Ectodermal cell (in vitro differentiated cells): ENCODE results near the gene ADPRHL1.
A peak's percentile ranks its signal among the peaks of the same experiment; 100 is the strongest.

Source experiments
- H3K27ac ChIP-seq: 2 replicates; pipeline ENCODE4 v1.7.0; 2013; ENCODE audit warnings: mild to moderate bottlenecking, low read depth, low read length; ENCODE audit not compliant: insufficient read depth, poor library complexity, severe bottlenecking
- H3K27me3 ChIP-seq: 2 replicates; pipeline ENCODE4 v1.7.0; 2013; ENCODE audit warnings: mild to moderate bottlenecking, low read length; ENCODE audit not compliant: insufficient read depth, control insufficient read depth, poor library complexity, severe bottlenecking
- H3K36me3 ChIP-seq: one replicate; pipeline ENCODE4 v1.7.0; 2013; ENCODE audit warnings: low read length; ENCODE audit not compliant: control insufficient read depth, insufficient read depth
- H3K4me1 ChIP-seq: one replicate; pipeline ENCODE4 v1.7.0; 2013; ENCODE audit warnings: low read length; ENCODE audit not compliant: control insufficient read depth, insufficient read depth
- H3K4me3 ChIP-seq: 2 replicates; pipeline ENCODE4 v1.7.0; 2013; ENCODE audit warnings: low read depth, low read length, control low read depth; ENCODE audit not compliant: insufficient read depth
- H3K9me3 ChIP-seq: 2 replicates; pipeline ENCODE4 v1.7.0; 2013; ENCODE audit warnings: mild to moderate bottlenecking, low read length, moderate library complexity; ENCODE audit not compliant: control insufficient read depth
- WGBS, 2 experiments: methylation state at CpG; one replicate each; pipeline ENCODE4 v1.1.7; 2013; ENCODE audit warnings: missing lambda C conversion rate in 2 of 2; 5-methylcytosine and 5-hydroxymethylcytosine counted together

The ADPRHL1 gene

GRCh38 chr13:113426591-113426986 is 26.7 kb downstream of the ADPRHL1 start:
- WGBS, 2 experiments = 93% methylated on average over 15 of the region's 15 CpGs
- Histone ChIP-seq H3K4me3 (no peak overlapping the region), H3K27me3 (no peaks in the 10 kb centered on the region), H3K27ac (no peak overlapping the region), H3K4me1 (no peaks in the 10 kb centered on the region), H3K36me3 (no peaks in the 10 kb centered on the region), H3K9me3 (no peaks in the 10 kb centered on the region)

GRCh38 chr13:113425941-113426590 is 27.2 kb downstream of the ADPRHL1 start:
- Histone ChIP-seq H3K4me3 (no peak overlapping the region), H3K4me1 (no peaks in the 10 kb centered on the region), H3K9me3 (no peaks in the 10 kb centered on the region), H3K27ac (no peak overlapping the region), H3K27me3 (no peaks in the 10 kb centered on the region), H3K36me3 (no peaks in the 10 kb centered on the region)
- WGBS, 2 experiments = 93 to 94% methylated on average over 22 of the region's 22 CpGs

- WGBS, 2 experiments = 92 to 94% methylated on average over 11 of the region's 11 CpGs
- no peaks in the 10 kb centered on the region for H3K27me3 ChIP-seq
- H3K4me3 ChIP-seq = no peak overlapping the region
- no peaks in the 10 kb centered on the region for H3K9me3 ChIP-seq
- H3K4me1 ChIP-seq = no peaks in the 10 kb centered on the region
- no peak overlapping the region for H3K27ac ChIP-seq
- no peaks in the 10 kb centered on the region for H3K36me3 ChIP-seq
Observed at GRCh38 chr13:113423520-113424163, 29.6 kb downstream of the ADPRHL1 start.

- H3K4me3 ChIP-seq = no peak overlapping the region
- no peak overlapping the region for H3K27ac ChIP-seq
- no peaks in the 10 kb centered on the region for H3K9me3 ChIP-seq
- WGBS, 2 experiments = 92 to 93% methylated on average over 26 of the region's 26 CpGs
- no peaks in the 10 kb centered on the region for H3K27me3 ChIP-seq
- no peaks in the 10 kb centered on the region for H3K36me3 ChIP-seq
- H3K4me1 ChIP-seq = peaks cover 5% of the 10 kb centered on the region
Observed at GRCh38 chr13:113422807-113423519, 30.3 kb downstream of the ADPRHL1 start.

- Histone ChIP-seq H3K9me3 (no peaks in the 10 kb centered on the region), H3K4me1 (peaks cover 6% of the 10 kb centered on the region), H3K4me3 (no peak overlapping the region), H3K36me3 (no peaks in the 10 kb centered on the region), H3K27ac (peak overlapping the region; percentile 44), H3K27me3 (no peaks in the 10 kb centered on the region)
- WGBS, 2 experiments = 86 to 88% methylated on average over 15 of the region's 15 CpGs
Observed at GRCh38 chr13:113421673-113422270, 31.5 kb downstream of the ADPRHL1 start.

- H3K27me3 ChIP-seq = no peaks in the 10 kb centered on the region
- WGBS, 2 experiments = 82 to 84% methylated on average over 19 to 31 of the region's 38 CpGs
- H3K4me3 ChIP-seq = no peak overlapping the region
- no peaks in the 10 kb centered on the region for H3K9me3 ChIP-seq
- no peak overlapping the region for H3K27ac ChIP-seq
- no peaks in the 10 kb centered on the region for H3K36me3 ChIP-seq
- H3K4me1 ChIP-seq = peaks cover 6% of the 10 kb centered on the region
Observed at GRCh38 chr13:113420833-113421600, 32.3 kb downstream of the ADPRHL1 start.

GRCh38 chr13:113420232-113420631 is 33.1 kb downstream of the ADPRHL1 start:
- Histone ChIP-seq H3K9me3 (no peaks in the 10 kb centered on the region), H3K36me3 (no peaks in the 10 kb centered on the region), H3K4me1 (peaks cover 6% of the 10 kb centered on the region), H3K27me3 (no peaks in the 10 kb centered on the region), H3K4me3 (no peak overlapping the region), H3K27ac (no peak overlapping the region)
- WGBS, 2 experiments = 91 to 93% methylated on average over 15 of the region's 15 CpGs

- Histone ChIP-seq H3K4me1 (peaks cover 6% of the 10 kb centered on the region), H3K27me3 (no peaks in the 10 kb centered on the region), H3K4me3 (no peak overlapping the region), H3K36me3 (no peaks in the 10 kb centered on the region), H3K9me3 (no peaks in the 10 kb centered on the region), H3K27ac (no peak overlapping the region)
- 95% methylated on average over 18 of the region's 18 CpGs for WGBS, 2 experiments
Observed at GRCh38 chr13:113419531-113420193, 33.6 kb downstream of the ADPRHL1 start.

- no peaks in the 10 kb centered on the region for H3K9me3 ChIP-seq
- no peaks in the 10 kb centered on the region for H3K27me3 ChIP-seq
- 81 to 92% methylated on average over 1 of the region's 1 CpG for WGBS, 2 experiments
- H3K27ac ChIP-seq = no peak overlapping the region
- no peaks in the 10 kb centered on the region for H3K36me3 ChIP-seq
- H3K4me3 ChIP-seq = no peak overlapping the region
- H3K4me1 ChIP-seq = peaks cover 9% of the 10 kb centered on the region
Observed at GRCh38 chr13:113418722-113419049, 34.6 kb downstream of the ADPRHL1 start.
